Bone marrow (tissue), 2 donors: Measurements from ENCODE around the gene FSTL3.
"Not testable (repeated sequence)": the region's sequence is repeated elsewhere in the genome, so short reads cannot be mapped to it uniquely, and the experiment has no call there.

Source experiments
- DNase-seq, 2 donors: peaks; one replicate each; lab custom pipeline; 2025; lab: John Stamatoyannopoulos, UW

The FSTL3 gene

DNA sequence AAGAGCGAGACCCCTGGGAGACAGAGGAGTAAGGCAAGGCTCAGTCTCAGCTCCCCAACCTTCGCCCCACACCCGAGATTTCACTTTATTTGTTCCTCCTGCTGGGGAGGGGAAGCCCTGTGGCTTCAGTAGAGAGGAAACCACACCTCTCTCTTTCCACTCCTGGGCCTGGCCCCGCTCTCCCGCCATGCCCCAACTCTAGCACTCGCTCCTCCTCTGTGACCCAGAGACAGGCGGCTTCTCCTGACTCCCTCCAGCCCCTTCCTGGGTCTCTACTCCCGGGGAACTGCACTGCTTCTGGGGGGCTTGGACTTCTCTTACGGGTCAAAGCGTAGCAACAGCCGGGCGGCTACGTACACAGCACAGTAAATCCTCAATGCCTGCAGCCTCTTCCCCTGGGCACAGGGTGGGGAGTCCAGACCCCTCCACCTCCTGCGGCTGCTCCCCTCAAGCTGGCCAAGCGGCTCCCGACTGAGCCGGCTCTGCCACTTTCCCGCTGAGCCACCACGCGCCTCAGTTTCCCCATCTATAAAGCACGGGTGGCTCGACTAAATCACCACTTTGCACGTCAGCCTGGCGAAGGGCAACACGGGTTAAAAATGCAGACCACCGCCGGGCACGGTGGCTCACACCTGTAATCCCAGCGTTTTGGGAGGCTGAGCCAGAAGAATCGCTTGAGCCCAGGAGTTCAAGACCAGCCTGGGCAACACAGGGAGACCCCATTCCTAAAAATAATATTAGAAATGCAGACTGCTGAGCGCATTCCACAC is 14.6 kb upstream of the FSTL3 start:
- DNase-seq, result peak; percentile 16 to 55

DNA sequence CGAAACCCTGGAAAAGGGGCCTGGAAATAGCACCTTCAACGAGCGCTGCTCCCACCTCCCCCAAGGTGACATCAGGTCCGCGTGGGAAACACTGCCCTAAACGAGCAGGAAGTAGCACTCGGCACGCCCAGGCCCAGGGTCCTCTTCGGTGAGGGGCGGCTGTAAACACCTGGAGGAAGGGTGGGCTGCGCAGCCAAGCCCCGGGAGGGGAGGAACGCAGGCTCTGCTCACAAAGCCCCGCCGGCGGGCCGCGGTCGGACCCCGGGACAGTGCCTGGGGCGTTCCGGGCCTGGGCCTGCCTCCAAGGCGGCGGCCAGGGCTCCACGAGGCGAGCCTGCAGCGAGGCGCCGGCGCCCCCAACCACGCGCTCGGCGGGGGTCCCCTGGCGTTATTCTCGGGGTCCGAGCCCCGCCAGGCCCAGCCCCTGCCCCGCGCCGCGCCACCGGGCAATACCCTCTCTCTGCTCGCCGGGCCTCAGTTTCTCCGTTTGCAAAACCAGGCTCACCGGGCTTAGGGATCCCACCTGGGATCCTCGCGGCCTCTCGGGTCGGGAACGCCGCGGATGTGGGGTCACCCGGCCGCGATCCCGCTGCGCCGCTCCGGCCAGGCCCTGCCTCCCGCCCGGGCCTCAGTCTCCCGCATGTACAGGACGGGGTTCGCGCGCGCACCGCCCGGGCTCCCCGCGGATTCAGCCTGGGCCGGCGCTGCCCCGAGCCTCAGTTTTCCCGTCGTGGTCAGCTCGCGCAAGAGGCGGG is 13.8 kb upstream of the FSTL3 start:
- DNase-seq, result peak in 1 of 2 donors; percentile 21

DNA sequence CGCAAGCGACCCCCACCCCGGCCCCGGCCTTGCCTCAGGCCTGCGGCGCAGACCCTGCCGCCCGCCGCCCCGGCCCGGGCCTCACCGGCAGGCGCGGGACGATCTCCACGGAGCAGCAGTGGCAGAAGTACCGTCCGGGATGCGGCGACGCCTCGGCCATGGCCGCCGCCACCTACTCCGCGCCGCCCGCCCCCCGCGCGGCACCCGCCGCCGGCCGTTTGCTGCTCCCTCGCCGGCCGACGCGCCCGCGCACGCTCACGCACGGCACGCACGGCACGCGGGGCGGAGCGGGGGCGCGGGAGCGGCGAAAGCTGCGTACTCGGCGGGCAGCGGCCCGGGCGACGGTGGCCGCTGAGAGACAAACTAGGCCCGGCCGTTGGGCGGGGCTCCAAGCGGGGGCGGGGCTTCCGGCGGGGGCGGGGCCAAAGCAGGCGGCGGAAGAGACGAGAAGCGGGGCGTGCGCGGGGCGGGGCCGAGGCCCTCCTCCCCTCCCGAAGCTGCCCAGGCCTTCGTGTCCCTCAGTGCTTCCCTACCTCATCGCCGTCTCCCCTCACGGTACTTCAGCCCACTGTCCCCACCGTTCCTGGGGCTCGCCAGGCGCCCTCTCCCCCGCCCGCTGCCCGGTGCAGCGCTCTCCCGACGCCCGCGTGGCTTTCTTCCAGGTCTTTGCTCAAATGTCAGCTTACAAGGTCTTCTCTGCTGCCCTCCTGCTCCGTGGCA is 13.1 kb upstream of the FSTL3 start, which contains the start of gene RNF126:
RNF126 (minus strand) TSS at position 253 of the 720 bp plus-strand sequence; CDS start at position 160, 93 bp downstream.
- DNase-seq, result peak; percentile 79 to 92

DNA sequence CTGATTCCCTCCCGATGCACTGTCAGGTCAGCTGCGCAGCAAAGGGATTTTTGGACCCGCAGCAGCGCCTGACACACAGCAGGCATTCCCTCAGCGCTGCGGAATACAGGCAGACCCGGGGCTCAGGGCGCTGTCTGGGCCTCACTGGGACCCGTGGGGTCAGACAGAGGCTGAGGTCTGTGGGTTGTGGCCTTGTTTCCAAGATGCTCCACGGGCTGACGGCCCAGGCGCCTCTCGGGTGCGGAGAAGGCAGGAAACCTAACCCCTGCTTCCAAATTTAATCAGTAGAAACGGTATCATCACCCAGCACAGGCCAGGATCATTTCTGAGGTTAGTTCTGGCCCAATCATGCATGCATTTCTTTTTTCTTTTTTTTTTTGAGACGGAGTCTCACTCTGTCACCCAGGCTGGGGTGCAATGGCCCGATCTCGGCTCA is 12.5 kb upstream of the FSTL3 start:
- no peak for DNase-seq

DNA sequence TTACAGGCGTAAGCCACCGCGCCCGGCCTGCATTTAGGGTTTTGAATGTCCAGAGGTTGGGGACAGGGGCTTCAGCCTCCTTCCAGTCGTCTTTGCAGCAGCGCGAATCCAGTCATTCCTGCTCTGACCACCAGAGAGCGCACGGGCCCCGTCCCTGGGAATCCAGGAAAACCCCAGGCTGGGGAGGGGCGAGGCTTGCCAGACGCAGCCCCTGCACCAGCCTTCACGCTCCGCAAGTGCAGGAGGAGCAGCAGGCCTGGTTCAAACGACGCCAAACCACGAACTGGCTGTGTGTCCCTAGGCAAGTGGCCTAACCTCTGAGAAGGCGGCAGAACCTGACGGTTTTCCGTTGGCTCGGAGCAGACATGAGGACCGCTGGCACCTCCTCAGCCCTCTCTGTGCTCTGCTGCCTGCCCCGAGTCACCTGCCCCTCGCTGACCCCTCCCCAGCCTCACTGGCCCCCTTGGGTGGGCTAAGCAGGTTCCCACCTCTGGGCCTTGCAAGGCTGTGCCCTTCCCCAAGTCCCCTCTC is 11.2 kb upstream of the FSTL3 start:
- DNase-seq, result peak; percentile 55 to 76

DNA sequence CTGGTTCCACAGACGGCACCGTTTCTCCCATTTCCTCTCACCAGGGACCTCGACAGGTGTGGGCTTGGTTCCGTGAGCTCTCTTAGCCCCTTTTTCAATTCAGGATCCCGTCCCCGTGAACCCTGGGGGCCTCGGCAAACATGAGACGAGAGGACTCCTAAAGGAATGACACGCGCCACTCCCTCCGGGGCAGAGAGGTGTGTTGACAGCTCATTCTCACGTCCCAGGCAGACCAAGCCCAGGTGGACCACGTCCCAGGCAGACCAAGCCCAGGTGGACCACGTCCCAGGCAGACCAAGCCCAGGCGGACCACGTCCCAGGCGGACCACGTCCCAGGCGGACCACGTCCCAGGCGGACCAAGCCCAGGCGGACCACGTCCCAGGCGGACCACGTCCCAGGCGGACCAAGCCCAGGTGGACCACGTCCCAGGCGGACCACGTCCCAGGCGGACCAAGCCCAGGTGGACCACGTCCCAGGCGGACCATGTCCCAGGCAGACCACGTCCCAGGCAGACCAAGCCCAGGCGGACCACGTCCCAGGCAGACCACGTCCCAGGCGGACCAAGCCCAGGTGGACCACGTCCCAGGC is 9.1 kb upstream of the FSTL3 start:
- not testable (repeated sequence) for DNase-seq

DNA sequence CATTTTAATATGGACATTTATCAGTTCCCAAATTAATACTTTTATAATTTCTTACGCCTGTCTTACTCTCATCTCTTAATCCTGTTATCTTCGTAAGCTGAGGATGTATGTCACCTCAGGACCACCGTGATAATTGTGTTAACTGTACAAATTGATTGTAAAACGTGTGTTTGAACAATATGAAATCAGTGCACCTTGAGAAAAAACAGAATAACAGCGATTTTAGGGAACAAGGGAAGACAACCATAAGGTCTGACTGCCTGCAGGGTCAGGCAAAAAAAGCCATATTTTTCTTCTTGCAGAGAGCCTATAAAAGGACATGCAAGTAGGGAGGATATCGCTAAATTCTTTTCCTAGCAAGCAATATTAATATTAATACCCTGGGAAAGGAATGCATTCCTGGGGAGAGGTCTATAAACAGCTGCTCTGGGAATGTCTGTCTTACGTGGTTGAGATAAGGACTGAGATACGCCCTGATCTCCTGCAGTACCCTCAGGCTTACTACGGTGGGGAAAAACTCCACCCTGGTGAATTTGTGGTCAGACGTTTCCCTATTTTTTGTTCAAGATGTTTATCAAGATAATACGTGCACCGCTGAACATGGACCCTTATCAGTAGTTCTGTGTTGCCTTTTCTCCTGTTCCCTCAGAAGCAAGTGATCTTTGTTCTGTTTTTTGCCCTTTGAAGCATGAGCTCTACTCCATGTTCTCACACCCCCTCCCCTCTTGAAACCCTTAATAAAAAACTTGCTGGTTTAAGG is 7.3 kb upstream of the FSTL3 start:
- peak in 1 of 2 donors; percentile 58 for DNase-seq

DNA sequence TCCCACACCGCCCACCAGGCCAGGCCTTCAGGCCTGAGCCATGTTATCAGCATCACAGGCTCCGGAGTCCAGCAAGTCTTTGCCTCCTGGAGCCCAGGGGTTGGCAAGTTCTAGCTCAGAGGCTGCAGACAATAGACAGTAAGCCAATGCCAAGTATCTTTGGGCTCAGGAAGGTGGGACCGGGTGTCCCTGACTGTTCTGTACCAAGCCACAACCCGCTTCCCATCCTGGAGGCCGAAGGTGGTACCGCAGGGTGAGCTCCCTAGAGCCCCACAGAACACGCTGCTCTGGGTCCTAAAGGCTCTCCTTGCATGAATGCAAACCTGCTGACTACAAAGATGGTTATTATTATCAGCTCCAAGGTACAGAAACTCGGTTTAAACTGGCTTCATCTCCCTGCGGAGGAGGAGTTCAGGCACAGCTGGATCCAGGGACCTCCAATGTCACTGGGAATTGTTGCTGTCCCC is 5.5 kb upstream of the FSTL3 start:
- no peak for DNase-seq

DNA sequence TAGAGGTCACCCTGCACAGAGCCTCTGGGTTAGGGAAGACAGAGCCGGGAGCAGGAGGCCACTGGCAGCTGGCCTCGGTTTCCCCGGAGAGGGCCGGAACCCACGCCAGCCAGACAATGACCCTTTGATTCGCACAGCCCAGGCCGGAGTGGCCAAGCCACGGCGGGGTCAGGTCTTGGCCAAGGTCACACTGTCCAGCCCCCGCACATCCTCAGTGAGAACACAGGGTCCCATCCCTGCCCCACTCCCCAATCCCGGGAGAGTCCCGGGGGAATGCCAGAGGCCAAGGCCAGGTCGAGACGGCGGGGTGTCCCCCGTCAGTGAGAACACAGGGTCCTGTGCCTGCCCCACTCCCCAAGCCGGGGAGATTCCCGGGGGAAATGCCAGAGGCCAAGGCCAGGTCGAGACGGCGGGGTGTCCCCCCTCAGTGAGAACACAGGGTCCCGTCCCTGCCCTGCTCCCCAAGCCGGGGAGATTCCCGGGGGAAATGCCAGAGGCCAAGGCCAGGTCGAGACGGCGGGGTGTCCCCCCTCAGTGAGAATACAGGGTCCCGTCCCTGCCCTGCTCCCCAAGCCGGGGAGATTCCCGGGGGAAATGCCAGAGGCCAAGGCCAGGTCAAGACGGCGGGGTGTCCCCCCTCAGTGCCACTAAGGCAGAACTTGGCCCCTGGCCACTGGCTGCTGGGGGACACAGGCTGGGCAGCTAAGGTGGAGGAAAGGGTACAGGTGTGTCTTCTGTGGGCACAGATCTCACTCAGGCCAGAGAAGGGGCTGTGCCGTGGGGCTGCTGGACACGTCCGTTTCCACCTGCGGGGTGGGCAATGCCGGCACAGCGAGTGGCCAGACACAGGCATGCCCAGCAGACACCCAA is 1.7 kb upstream of the FSTL3 start:
- no peak for DNase-seq

DNA sequence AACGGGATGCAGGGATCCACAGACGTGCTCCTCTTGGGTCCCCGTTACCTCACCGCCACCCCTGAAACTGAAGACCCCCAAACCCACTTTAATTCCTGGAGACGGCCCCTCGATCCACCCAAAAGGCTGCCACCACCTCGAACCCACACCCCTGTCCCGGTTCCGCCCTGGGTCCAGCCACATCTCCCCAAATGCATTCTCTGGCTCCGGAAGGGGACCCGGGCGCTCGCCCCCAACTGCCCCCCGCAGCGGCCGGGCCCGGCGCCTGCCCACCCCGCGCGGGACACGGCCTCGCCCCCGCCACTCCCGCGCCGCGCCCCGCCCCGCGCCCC is 219 bp upstream of the FSTL3 start:
- DNase-seq, result no peak

DNA sequence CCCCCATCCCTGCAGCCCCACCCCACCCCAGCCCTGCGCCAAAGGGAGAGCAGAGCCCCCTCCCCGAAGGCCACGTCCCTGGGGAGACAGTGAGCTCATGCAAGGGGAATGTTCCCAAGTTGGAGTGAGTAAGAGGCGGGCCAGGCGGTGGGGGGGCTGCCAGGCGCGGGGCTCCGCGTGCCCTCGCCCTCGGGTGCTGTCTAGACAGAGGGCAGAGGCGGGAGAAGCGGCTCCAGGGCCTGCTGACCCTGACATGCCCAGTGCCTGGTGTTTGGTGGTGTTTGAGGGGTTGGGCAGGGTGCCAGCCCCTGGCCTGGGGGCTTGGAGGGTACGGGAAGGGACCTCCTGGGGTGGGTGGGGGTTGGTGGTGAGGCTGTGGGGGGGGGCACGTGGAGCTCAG is 1.0 kb downstream of the FSTL3 start:
- DNase-seq, result no peak

DNA sequence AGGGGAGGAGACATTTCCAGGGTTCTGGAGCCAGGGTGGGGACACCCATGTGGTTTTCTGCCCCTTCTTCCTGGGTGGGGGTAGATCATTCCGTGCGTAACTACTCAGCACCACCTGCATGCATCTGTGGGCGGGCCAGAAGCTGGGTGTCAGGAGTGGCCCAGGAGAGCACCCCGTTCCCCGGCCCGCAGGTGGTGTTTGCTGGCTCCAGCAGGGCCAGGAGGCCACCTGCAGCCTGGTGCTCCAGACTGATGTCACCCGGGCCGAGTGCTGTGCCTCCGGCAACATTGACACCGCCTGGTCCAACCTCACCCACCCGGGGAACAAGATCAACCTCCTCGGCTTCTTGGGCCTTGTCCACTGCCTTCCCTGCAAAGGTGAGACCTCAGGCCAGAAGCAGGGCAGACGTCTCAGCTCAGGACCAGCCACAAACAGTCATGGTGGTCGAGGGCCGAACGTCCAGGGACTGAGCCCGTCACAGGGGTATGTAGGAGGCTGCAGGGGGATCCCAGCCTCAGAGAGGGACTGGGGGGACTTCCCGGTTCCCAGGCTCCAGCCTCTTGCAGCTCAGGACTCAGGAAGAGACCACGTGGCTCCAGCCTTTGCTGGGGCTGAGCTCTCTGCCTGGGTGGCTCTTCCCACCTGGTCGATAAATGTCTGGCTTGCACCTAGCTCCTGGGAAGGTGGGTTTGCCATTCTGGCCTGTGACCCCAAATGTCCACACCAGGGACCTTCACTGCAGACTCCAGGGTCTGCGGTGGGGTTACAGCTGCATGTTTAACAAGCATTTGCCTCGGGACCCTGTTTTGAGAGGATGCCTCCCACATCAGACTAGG is 1.6 kb downstream of the FSTL3 start:
- DNase-seq, result no peak

DNA sequence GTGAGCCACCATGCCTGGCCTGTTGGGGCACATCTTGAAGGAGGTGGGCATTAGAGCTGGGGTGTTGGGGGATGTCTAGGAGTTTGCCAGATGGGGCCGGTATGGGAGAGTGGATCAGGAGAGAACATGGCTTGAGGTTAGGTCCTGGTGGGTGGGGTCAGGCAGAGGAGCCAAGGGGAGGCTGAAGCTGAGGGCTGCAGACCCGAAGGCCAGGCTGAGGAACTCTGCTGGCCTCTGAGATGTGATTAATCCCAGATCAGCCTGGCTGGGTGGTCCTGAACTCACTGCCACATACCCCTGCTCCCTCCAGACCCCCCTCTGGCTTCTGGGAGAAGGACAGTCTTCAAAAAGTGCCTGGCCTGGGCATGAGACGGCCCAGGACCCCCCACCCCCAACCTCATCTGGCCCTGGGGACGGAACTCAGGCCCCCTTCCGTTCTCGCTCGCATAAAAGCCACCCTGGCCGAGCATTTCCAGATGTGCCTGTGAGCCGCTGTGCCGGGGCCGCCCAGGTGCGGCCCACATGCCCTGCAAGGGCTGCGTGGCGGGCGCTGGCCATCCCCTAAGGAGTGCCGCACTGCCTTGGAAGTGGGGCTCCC is 2.7 kb downstream of the FSTL3 start:
- DNase-seq, result no peak

DNA sequence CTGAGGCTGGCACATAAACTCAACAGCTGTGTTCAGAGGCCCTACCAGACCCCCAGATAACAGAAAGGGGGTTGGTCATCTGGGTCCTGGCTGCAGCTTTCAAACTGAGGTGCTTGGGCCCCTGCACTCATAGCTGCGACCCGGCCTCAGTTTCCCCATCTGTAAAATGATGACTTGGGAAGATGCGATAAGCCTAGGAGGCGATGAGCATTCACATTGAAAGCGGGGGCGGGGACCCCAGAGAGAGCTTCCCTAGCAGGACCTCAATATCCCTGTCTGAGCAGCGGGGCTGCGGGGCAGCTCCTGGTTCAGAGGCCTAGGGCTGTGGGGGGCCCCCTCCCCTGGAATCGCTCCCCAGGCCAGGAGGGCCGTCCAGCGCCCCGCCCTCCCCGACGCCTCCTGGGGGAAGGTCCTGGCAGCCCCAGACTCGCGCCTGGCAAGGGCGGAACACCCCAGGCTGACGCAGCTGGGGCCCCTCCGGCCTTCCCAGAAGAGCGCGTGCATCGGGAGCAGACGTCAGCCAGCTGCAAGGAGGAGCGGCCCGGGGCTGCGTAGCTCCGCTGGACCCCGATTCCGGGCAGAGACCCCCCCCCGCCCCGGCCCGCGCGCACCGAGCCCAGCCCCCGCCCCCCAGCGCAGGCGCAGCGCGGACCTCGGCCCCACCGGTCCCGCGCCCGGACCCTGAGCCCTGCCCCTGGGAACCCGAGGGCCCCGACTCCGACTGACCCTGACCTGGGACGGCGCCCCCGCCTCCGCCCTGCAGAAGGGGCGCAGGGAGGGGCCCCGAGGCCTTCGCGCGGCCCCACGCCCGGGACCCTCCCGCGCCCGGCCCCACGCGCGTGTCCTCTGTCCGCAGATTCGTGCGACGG is 3.5 kb downstream of the FSTL3 start:
- no peak for DNase-seq

DNA sequence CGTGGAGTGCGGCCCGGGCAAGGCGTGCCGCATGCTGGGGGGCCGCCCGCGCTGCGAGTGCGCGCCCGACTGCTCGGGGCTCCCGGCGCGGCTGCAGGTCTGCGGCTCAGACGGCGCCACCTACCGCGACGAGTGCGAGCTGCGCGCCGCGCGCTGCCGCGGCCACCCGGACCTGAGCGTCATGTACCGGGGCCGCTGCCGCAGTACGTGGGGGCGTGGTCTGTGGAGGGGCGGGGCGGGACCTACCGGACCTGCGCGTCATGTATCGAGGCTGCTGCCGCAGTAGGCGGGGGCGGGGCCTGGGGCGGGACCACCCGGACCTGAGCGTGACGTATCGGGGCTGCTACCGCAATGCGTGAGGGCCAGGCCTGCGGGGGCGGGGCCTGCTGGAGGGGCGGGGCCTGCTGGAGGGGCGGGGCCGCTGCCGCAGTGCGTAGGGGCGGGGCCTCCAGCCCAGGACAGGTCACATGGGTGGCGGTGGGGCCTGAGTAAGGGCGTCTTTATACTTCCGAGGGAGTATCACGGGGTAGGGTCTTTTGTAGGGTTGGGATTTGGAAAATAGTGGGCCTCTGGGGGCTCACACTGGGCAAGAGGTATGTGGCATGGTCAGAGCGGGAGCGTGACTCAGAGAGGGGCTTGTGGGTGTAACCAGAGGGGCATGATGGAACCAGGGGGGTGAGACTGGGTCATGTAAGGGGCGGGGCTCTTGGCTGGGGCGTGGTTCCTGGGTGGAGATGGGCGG is 4.3 kb downstream of the FSTL3 start:
- peak; percentile 96 to 100 for DNase-seq

DNA sequence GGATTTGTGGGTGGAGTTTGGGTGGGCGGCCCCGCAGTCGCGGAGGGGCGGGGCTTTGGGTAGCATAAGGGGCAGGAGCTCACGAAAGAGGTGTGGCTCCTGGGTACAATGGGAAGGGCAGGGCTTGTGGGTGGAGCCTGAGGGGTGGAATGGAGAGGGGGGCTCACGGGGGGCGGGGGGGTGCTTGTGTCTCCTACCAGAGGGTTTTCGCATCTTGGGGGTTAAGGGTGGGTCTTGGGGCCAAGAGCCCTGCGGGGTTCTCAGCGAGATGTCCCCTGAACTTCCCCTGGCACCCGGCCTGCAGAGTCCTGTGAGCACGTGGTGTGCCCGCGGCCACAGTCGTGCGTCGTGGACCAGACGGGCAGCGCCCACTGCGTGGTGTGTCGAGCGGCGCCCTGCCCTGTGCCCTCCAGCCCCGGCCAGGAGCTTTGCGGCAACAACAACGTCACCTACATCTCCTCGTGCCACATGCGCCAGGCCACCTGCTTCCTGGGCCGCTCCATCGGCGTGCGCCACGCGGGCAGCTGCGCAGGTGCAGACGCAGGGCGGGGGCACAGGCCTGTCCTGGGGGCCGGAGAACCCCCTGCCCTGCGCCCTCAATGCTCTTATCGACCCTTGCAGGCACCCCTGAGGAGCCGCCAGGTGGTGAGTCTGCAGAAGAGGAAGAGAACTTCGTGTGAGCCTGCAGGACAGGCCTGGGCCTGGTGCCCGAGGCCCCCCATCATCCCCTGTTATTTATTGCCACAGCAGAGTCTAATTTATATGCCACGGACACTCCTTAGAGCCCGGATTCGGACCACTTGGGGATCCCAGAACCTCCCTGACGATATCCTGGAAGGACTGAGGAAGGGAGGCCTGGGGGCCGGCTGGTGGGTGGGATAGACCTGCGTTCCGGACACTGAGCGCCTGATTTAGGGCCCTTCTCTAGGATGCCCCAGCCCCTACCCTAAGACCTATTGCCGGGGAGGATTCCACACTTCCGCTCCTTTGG is 5.1 kb downstream of the FSTL3 start:
- DNase-seq, result no peak
